ENCODE data around the gene NTM.
"Not testable (repeated sequence)": the region's sequence is repeated elsewhere in the genome, so short reads cannot be mapped to it uniquely, and the experiment has no call there.

The NTM gene

DNA sequence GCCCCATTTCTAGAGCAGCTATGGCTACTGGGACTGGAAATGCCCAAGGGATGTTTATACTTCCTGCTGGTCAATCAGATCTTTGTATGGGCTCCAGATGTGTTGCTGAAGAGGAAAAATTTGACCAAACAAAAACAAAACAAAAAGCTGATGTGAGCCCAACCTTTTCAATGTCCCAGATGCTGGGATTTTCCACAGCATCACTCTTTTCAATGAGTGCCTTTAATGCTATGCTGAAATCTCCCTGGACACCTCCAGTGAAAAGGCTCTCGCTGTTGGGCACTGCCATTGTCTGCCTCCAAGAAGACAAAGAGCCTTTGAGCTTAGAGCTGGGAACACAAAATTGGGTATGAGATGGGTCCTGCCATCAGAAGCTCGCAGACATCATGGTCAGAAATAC is 671.9 kb downstream of the NTM start:
- DNase-seq, result no peak

DNA sequence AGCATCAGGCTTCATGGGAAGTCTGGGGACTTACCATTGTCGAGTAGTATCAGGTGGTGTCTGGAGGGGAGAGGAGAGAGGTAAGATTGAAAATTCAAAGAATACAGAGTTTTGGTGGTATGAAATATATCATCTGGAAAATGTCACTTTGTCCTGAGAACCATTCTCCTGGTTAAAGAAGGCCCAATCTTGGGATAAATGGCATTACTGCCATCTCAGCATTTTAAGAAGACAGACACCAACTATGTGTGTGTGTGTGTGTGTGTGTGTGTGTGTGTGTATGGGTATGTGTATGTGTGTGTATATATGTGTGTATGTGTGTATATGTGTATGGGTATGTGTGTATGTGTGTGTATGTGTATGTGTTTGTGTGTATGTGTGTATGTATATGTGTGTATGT is 673.3 kb downstream of the NTM start:
- no peak for DNase-seq

- DNase-seq, result no peak
These were observed 674.7 kb downstream of the NTM start for GRCh38 chr11:132045107-132045506.

- no peak for DNase-seq
These were observed 676.0 kb downstream of the NTM start for GRCh38 chr11:132046288-132046865.

GRCh38 chr11:132047167-132047566 is 676.8 kb downstream of the NTM start:
- DNase-seq, result no peak

DNA sequence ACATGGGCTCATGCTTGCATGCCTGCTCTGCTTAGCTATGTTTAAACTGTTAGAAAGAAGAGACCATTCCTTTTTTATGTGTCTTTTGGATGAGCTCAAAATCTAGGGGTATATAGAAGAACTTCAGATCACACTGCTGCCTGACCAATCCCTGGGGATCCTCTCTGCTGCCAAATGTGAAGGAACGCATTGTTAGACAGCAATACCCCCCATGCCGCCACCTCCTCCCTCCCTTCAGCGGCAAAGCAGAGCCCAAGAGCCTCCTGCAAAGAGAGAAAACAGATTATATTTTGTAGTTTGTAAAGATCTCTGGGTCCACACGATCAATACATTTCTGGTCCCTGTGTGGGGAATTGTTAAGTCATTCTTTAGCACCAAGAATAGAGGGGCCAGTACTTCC is 677.6 kb downstream of the NTM start:
- no peak for DNase-seq

- no peak for DNase-seq
These were observed 678.8 kb downstream of the NTM start for GRCh38 chr11:132049205-132049604.

DNA sequence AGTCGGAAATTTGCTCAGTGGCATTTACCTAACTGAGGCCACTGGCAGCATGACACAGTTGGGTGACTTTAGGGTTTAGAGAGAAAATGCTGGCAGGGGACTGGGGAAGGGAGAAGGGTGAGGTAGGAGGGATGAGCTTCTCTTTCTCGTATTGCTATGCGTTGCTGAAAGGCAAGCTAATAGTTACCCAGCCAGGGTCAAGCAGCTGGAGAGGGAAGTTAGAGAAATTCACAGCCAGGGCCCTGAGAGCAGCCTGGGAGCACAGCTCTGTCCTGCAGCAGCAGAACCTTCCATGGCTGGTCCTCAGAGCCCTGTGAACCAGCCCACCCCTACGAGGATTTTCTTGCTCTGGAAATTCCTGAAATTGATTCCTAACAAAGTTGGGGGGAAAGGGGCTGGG is 679.6 kb downstream of the NTM start:
- no peak for DNase-seq

- DNase-seq, result no peak
These were observed 680.3 kb downstream of the NTM start for GRCh38 chr11:132050577-132051165.

DNA sequence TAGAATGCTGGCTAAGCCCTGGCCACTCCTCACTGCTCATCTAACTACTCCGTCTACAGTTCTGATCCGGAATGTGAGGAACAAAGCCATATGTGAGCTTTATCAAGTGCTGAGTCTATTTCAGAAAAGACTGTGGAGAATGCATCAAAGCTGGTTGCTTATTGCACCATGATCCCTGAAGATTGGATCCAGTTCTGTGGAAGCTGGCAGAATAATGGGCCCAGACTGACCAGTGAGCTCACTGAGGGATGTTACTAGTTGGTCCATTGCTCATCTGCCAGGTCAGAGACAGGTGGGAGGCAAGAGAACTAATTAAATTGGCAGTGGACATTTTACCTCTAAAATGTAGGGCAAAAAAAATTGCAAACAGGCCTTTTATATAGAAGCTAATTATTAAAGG is 681.3 kb downstream of the NTM start:
- DNase-seq, result no peak

GRCh38 chr11:132052342-132052741 is 681.9 kb downstream of the NTM start:
- DNase-seq, result no peak

GRCh38 chr11:132052904-132053303 is 682.5 kb downstream of the NTM start:
- no peak for DNase-seq

DNA sequence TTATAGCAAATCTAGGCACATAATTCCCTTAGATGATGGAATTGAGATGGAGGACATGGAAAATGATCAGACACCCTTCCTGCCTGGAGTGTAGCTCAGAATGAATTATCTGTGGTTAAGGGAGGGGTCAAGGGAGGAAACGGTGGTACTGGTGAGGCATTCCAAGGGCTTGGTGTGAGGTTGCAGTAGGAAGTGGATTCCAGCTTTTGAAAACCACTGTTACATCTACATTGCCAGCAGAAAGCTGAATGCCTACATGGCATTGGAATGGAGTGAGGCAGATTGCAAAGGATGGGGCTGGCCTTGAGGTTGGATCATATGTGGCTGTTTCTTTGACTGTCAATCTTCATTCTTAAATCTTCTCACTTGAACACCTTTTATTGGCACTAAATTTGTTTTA is 684.4 kb downstream of the NTM start:
- no peak for DNase-seq

DNA sequence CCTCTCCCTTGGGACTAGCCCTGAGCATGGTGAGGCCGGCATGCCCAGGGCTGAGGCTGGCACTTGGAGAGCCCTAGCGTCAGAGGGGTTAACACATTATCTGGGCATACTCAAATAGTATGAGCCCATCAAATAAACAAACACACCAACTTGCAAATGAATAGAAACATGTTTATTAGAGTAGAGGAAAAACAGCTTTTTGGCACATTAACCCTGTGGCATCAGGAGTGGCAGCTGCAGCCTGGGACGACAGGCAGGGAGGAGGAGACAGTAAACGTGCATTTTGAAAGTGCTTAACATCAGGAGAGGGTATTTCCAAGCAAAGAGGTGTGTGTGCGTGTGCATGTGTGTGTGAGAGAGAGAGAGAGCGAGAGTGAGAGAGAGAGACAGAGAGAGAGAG is 684.9 kb downstream of the NTM start:
- peak; percentile 80 for DNase-seq

DNA sequence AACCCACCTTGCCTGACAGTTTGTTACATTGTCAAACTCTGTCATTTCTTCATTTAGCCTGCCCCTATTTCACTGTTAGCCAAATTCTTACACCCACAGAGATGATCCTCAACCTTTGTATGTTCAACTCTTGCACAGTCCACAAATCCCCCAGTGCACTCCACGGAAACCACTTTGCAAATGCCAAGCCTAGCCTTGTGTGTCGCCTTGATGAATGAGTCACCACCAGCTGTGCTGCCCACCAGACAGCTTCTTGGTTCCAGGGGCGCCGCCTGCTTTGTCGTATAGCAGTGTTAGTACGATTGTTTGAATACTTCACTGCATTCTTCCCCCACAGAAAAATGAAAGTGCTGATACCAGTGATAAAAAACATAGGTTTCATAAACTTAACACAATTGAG is 686.3 kb downstream of the NTM start:
- no peak for DNase-seq

DNA sequence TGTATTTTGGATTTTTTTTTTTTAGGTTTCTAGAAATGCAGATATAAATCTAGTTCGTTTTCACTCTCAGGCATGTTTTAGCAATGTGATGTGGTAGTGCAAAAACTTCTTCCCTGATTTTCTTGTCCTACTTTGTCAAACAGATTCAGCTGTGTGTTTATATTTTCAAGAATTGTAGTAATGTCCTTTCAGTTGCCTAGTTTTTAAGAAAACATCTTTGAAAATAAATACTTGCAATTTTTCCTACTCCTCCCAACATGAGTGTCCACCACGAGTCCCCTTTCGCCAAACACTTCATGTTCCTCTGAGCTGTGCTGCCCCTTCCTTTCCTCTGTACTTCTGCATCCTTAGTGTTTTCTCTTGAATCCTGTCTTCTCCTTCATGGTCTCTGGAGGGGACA is 686.9 kb downstream of the NTM start:
- DNase-seq, result no peak

GRCh38 chr11:132058211-132058772 is 687.9 kb downstream of the NTM start:
- no peak for DNase-seq

- no peak for DNase-seq
These were observed 690.2 kb downstream of the NTM start for GRCh38 chr11:132060567-132060966.

DNA sequence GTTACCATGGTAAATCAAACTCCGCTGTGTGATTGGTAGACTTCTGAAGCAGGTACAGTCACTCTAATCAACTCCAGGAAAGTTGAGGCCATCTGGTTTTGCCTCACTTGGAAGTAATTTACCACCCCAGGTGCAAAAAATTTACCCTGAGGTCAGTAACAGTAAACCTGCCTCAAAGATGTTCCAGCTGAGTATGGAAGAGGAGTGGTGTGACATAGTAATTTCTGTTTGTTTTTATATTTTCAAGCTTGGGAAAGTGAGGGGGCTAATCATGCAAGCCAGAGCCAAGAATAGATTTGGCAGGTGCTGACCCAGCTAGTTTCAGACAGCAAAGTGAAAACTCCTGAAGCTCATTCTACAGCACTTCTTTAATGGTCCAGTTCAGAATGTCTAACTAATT is 691.6 kb downstream of the NTM start:
- DNase-seq, result no peak

DNA sequence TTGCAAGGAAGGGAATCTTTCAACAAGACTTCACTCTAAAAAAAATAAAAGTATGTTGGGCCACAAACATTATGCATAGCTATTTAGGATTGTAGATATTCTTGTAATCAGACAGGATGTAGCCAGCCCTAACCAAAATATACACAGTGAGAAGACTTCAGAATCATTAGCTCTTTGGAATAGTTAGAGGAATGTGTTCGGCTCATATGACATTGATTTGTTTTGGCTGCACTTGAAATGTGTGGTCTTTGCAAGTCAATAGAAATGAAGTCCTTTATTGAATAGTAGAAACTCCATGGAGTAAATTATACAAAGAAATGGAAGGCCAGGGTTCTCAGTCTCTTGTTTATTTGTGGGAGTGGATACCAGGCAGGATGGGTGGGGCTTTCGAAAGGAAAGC is 692.1 kb downstream of the NTM start:
- no peak for DNase-seq

DNA sequence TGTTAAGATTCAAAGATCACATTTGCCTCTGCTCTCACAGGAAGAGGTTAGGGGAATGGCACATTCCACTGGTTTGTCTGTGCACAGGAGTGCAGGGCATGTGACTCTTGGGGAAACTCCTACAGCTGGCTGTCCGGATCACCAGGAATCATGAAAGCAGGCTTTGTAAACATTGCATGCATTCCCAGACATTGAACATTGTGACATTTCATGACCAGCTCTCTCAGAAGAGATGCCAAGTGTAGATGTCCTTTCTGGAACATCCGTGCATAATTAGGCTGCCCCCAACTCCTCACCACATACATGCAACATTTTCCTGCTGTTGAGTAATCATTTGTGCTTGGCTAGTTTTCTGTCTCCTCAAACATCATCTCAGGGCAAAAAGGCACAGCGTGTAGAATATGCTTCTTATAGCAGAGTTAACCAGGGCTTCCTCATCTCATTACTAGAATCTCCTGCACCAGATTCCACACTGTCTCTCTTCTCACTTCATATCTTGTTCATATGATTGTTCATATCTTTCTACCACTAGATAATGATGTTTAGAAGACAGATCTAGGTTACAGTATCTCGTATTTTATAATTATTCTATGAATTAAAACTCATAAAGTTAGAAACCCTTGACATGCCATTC is 694.7 kb downstream of the NTM start:
- DNase-seq, result no peak

DNA sequence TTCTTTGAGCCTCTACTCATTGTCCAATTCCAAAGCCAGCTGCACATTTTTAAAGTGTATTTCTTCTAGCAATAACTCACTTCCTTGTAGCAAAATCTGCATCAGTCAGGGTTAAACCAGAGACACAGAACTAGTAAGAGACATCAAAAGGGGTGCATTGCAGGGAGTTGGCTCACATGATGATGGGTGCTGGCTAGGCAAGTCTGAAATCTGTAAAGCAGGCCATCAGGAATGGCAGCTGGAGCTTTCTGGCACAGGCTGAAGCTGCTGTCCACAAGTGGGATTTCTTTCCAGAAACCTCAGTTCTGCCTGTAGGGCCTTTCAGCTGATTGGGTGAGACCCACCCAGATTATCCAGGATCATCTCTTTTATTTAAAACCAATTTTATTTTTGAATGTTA is 698.1 kb downstream of the NTM start:
- no peak for DNase-seq

- not testable (repeated sequence) for DNase-seq
These were observed 699.2 kb downstream of the NTM start for GRCh38 chr11:132069593-132069992.

DNA sequence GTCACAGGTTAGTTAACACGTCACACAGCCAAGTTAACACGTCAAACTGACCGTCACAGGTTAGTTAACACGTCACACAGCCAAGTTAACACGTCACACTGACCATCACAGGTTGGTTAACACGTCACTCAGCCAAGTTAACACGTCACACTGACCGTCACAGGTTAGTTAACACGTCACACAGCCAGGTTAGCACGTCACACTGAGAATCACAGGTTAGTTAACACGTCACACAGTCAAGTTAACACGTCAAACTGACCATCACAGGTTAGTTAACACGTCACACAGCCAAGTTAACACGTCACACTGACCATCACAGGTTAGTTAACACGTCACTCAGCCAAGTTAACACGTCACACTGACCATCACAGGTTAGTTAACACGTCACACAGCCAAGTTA is 700.5 kb downstream of the NTM start:
- DNase-seq, result not testable (repeated sequence)

Data from NCI-H1092 (cell line).